Activated gamma-delta T cell (primary cell): Measurements from ENCODE around the gene IRF7.

ENCODE experiments used
- DNase-seq: peaks from one replicate; lab custom pipeline; 2025; lab: John Stamatoyannopoulos, UW

IRF7 gene

GRCh38 chr11:607971-608659, 7.6 kb downstream of the IRF7 start:
- no peak for DNase-seq

DNA sequence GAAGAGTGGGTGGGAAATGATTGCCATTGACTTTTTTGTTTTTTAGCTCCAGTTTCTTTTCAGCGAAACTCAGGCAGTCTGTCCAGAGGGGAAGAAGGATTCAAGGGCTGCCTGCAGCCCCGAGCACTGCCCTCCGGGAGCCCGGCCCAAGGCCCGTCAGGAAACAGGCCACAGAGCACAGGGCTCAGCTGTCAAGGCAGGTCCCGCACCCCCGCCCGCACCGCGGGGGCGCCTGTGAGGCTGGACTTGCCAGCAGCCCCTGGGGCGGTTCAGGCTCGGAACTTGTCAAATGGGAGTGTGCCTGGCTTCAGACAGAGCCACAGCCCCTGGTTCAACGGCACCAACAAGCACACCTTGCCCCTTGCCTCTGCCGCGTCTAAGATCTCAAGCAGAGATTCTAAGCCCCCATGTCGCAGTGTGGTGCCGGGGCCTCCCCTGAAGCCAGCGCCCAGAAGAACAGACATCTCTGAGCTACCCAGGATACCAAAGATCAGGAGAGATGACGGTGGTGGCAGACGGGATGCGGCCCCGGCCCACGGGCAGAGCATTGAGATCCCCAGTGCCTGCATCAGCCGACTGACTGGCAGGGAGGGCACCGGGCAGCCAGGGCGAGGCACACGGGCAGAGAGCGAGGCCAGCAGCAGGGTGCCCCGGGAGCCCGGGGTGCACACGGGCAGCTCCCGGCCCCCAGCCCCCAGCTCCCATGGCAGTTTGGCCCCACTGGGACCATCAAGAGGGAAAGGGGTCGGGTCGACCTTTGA, 8.6 kb downstream of the IRF7 start:
- DNase-seq, result no peak

DNA sequence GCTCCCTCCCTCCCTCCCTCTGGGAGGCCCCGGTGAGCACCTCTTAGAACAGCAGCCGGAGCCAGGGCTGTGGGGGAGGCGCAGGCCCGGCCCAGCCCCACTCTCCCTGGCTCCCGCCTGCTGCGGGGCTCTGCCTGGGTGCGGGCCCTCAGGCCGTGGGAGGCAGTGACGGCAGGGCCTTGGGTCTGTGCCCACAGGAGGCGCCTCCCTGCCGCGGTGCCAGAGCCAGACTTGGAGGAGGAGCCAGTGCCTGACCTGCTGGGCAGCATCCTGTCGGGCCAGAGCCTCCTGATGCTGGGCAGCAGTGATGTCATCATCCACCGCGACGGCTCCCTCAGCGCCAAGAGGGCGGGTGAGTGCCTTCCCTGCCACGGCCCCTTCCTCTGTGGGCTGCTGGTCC, 9.5 kb downstream of the IRF7 start:
- DNase-seq, result no peak

- no peak for DNase-seq
Observed at GRCh38 chr11:605286-606129, 10.2 kb downstream of the IRF7 start.

DNA sequence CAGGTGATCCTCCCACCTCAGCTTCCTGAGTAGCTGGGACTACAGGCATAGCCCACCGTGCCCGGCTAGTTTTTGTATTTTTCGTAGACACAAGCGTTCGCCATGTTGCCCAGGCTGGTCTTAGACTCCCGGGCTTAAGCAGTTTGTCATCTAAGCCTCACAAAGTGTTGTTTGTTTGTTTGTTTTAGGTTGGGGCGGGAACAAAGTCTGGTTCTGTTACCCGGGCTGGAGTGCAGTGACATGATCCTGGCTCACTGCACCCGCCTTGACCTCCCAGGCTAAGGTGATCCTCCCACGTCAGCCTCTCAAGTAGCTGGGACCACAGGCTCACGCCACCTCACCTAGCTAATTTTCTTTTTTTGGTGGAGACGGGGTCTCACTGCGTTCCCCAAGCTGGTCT, 12.6 kb downstream of the IRF7 start:
- no peak for DNase-seq

- no peak for DNase-seq
Observed at GRCh38 chr11:601573-602245, 14.0 kb downstream of the IRF7 start.

- DNase-seq, result no peak
Observed at GRCh38 chr11:598005-598680, 17.6 kb downstream of the IRF7 start.

GRCh38 chr11:597166-597725, 18.5 kb downstream of the IRF7 start:
- DNase-seq, result no peak

DNA sequence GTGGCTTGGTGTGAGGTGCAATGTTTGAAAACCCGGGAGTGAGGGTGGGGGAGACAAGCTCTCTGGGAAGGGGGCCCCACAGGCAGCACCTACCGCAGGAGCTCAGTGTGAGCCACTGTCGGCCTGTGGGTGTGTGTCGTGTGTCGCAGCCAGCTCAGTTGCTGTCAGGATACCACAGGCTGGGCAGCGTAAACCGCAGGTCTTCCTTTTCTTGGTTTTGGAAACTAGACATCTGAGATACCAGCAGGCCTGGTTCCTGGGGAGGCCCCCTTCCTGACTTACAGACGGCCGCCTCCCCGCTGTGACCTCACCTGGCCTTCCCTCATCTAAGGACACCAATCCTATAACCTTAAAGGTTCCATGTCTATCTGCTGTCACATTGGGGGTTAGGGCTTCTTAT, 19.4 kb downstream of the IRF7 start:
- no peak for DNase-seq

DNA sequence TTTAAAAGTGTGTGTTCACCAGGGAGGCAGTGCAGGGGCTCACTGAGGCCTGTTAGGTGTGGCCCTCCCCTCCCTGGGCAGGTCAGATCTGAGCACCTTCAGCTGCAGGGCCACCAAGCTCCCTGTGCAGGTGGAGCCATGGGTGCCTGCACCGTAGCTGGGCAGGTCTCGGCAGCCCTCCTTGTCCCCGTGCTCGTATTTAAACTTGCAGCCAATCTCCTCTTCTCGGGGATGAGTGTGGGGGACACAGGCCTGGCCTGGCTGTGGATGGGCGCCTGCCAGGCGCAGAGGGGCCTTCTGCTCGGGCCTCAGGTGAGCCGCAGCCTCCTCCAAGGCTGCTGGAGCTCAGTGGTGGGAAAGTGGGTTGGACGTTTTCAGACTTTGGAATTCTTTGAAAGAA, 20.4 kb downstream of the IRF7 start:
- DNase-seq, result no peak

DNA sequence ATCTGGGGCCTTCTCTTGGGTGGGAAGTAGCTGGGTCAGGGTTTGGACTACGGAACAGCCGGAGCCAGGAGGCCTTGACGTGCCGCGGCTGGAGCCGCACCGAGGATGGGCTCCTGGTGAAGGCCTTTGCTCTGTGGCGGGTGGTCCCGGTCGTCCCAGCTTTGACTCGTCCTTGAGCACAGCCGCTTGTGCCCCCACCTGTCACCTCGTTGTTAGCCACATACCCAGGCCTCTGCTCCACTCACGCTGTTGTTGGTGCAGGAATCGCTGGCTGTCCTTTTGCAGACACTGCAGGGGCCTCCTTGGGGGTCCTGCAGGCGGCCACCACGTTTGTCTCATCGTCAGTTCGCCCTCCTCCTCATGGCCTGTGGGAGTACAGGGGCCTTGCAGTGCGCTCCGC, 22.4 kb downstream of the IRF7 start:
- no peak for DNase-seq

- DNase-seq, result no peak
Observed at GRCh38 chr11:592918-593317, 22.8 kb downstream of the IRF7 start.

DNA sequence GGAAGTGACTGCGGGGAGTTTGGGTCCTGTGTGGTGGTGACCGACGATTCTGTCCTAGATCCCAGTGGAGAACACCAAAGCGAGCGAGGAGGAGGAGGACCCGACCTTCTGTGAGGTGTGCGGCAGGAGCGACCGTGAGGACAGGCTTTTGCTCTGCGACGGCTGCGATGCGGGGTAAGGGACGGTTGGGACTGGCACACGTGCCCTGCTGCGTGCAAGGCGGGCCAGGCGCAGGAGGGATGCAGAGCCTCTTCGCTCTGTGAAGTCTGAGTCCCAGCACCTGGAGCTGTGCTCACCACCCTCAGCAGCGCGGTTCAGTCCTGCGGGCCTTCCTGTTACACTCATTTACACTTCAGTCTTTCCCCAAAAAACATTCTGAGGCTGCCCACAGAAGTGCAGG, 23.2 kb downstream of the IRF7 start:
- DNase-seq, result no peak

DNA sequence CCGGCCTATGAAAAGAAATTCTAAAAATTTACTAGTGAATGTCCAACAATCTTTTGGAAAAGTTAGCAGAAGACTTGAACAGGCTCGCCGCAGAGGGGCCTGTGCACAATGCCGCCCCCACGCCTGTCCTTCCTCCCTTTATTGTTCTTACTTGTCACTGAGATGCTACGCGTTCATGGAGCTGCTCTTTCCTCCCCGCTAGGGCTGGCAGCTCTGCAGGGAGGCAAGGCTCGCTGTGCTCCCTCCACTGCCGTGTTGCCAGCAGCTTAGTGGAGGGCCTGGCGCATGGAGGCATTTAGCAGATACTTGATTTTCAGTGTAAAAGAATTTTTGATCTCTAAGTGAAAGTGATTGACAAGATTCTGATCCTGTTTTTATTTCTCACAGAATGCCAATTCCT, 24.8 kb downstream of the IRF7 start:
- DNase-seq, result no peak

DNA sequence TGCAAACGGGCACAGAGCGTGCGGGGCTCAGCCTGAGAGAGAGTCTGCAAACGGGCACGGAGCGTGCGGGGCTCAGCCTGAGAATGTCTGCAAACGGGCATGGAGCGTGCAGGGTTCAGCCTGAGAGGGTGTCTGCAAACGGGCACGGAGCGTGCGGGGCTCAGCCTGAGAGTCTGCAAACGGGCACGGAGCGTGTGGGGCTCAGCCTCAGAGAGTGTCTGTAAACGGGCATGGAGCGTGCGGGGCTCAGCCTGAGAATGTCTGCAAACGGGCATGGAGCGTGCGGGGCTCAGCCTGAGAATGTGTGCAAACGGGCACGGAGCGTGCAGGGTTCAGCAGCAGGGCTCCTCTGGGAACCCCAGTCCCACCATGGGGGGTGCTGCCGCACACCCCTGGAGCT, 26.0 kb downstream of the IRF7 start:
- no peak for DNase-seq

GRCh38 chr11:587978-588380, 27.8 kb downstream of the IRF7 start:
- no peak for DNase-seq

GRCh38 chr11:587546-587945, 28.2 kb downstream of the IRF7 start:
- DNase-seq, result no peak

DNA sequence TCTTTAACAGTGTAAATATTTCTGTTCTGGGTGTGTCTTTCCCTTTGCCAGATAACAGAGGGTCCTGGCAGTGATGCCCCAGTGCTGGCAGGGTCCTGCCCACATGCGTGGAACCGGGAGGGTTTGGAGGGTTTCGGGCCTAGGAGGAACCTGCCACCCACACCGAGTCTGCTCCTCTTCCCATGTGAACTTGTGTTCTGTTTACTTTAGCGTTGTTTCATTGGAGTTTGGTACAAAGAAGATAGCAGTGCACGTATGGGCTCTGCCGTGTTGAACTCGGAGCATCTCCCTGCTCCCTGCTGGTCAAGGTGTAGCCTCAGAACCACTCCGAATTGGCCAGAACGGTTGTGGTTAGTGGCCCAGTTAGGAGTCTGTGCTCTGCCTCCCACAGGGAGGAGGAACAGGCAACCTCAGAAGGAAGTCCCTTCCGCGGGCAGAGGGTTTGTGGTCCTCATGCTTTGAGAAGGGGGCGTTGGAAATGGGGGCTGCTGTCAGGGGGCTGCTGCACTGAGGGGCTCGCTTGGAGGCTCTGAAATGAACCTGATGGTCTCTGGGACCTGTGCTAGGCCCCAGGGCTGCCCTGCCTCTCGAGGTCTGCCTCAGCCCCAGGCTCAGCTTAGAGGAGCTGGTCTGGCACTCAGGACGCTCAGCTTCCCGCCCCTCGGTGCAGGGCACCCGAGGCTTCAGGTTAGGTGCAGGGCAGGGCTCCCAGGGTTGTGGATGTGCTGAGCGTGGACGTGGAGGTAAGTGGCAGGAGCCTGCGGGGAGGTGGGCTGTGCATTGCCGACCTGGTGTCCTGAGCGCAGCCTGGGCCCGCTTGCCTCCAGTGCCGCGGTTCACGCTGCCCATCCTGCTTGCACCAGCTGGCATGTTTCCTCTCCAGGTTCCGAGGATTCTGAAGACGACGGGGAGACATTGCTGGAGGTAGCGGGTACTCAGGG, 29.1 kb downstream of the IRF7 start:
- no peak for DNase-seq

DNA sequence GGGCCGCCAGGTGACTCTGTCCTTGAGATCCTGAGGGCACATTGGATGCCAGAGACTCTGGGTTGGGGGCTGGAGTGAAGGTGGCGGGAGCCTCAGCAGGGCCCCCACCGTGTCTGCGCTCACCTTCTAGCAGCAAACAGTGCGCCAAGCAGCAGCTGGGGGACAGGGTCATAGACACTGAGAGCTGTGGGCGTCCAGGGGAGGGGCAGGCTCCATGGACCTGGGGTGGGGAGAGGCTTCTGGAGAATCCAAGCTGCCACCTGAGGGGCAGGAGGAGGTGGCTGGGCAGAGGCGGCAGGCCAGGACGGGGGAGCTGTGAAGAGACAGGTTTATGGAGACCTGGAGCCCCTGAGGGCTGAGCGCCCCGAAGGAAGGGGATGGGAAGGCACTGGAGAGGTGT, 31.5 kb downstream of the IRF7 start:
- DNase-seq, result no peak

DNA sequence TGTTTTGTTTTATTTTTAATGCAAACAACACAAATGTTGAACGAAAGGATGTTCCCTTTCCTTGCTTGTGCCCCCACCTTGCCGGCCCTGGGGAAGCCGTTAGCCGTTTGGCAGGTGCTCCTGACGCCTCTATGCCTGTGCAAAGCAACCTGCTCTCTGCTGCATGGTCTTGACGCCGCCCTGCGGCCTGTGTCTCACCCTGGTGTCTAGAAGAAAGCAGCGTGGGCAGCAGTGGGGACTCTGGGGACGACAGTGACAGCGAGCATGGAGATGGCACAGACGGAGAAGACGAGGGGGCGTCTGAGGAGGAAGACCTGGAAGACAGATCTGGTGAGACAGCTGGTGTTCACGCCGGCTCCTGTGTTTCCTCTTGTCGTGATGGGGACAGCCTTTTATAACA, 34.0 kb downstream of the IRF7 start:
- DNase-seq, result no peak
